T-cell (primary cell): ENCODE results near the gene ZNF385C. TPM values are rescaled to one million over a fixed set of nuclear protein-coding genes. Genes with fewer than 3 reads are reported as not detected.

ENCODE experiments used
- ATAC-seq, 4 experiments: fragments of 200-7000 bp in 3 of 4; fragments of 150-1000 bp in 1 of 4; cut with Tn5 transposase; replicated peaks in 1 of 4; 1 replicate in 3 of 4; 2 replicates in 1 of 4; pipeline ENCODE4 v1.10.0; 2021; ENCODE audit warnings: moderate library complexity in 3 of 4, mild to moderate bottlenecking in 2 of 4, moderate number of reproducible peaks in 1 of 4
- CTCF ChIA-PET, 2 donors: fragments of 300-600 bp; sonication (Branson Sonifier 250); formaldehyde crosslinking; loops; one replicate each; lab custom pipeline; 2022; ENCODE audit warnings: antibody characterized with exemption in 2 of 2; lab: Charles Lee
- POLR2A ChIA-PET, 2 donors: fragments of 300-600 bp; sonication (Branson Sonifier 250); formaldehyde crosslinking; loops; one replicate each; lab custom pipeline; 2022; ENCODE audit warnings: antibody characterized with exemption in 2 of 2; lab: Charles Lee
- DNase-seq, 35 experiments: peaks; one replicate each; pipeline versions ENCODE4 v3.0.0 to v3.0.0-alpha.2; 2013 to 2023
- H3K27ac ChIP-seq: one replicate; pipeline ENCODE4 v1.5.1; 2013; ENCODE audit warnings: low read length
- H3K27me3 ChIP-seq, 2 experiments: replicated peaks in 1 of 2; 1 replicate in 1 of 2; 2 replicates in 1 of 2; pipeline versions ENCODE4 v1.6.1 to v1.7.0; 2013; ENCODE audit warnings: low read length in 1 of 2, mixed read lengths in 1 of 2; ENCODE audit not compliant: control insufficient read depth in 2 of 2, insufficient read depth in 2 of 2; ENCODE audit errors: extremely low read depth in 1 of 2
- H3K36me3 ChIP-seq, 2 donors: 1 replicate in 1 of 2; 2 replicates in 1 of 2; pipeline versions ENCODE4 v1.6.1 to v1.7.0; 2013; ENCODE audit warnings: low read length in 1 of 2; ENCODE audit not compliant: control insufficient read depth in 2 of 2, insufficient read depth in 1 of 2; ENCODE audit errors: extremely low read depth in 1 of 2
- H3K4me1 ChIP-seq, 2 experiments: 1 replicate in 1 of 2; 2 replicates in 1 of 2; pipeline versions ENCODE4 v1.6.1 to v1.7.0; 2013; ENCODE audit warnings: low read length in 2 of 2, mixed read lengths in 1 of 2; ENCODE audit not compliant: insufficient read depth in 2 of 2, control insufficient read depth in 1 of 2; ENCODE audit errors: extremely low read depth in 1 of 2
- H3K4me3 ChIP-seq, 2 donors: 1 replicate in 1 of 2; 2 replicates in 1 of 2; pipeline versions ENCODE4 v1.5.1 to v1.7.0; 2013; ENCODE audit warnings: mild to moderate bottlenecking in 2 of 2, low read length in 1 of 2, moderate library complexity in 1 of 2; ENCODE audit not compliant: control insufficient read depth in 1 of 2; ENCODE audit errors: extremely low read depth in 1 of 2
- H3K9me3 ChIP-seq: 2 replicates; pipeline ENCODE4 v1.7.0; 2013
- H3K27ac Mint-ChIP-seq, 2 donors: one replicate each; pipeline ENCODE4 v1.8.0; 2020 to 2021; ENCODE audit warnings: mild to moderate bottlenecking in 2 of 2, mixed read lengths in 2 of 2
- H3K27me3 Mint-ChIP-seq, 2 donors: one replicate each; pipeline ENCODE4 v1.8.0; 2021 to 2022; ENCODE audit warnings: mixed read lengths in 2 of 2
- H3K36me3 Mint-ChIP-seq: one replicate; pipeline ENCODE4 v1.8.0; 2021; ENCODE audit warnings: mixed read lengths
- H3K4me1 Mint-ChIP-seq, 3 donors: one replicate each; pipeline ENCODE4 v1.8.0; 2020 to 2022; ENCODE audit warnings: mixed read lengths in 3 of 3, mild to moderate bottlenecking in 1 of 3
- H3K4me3 Mint-ChIP-seq, 3 donors: one replicate each; pipeline ENCODE4 v1.8.0; 2020 to 2022; ENCODE audit warnings: mild to moderate bottlenecking in 3 of 3, mixed read lengths in 3 of 3, moderate library complexity in 3 of 3
- H3K9me3 Mint-ChIP-seq, 3 donors: one replicate each; pipeline ENCODE4 v1.8.0; 2020 to 2022; ENCODE audit warnings: mixed read lengths in 3 of 3
- WGBS: methylation state at CpG from one replicate; pipeline ENCODE4 v1.1.5; 2013; ENCODE audit warnings: missing lambda C conversion rate; ENCODE audit not compliant: insufficient coverage; 5-methylcytosine and 5-hydroxymethylcytosine counted together
- total RNA-seq, 35 experiments: library from RNA in 6 of 35; stranded (reverse) in 6 of 35; fragments of 120-200 nt in 1 of 35; gene quantifications; one replicate each; pipeline versions ENCODE4 v1.2.1 to v1.2.4 and lab custom pipeline; 2013 to 2026

Gene ZNF385C
- total RNA-seq, 5 donors from 2014 or later (not counting 1 experiment from before 2014, with no cell fraction given), result 0.16 to 1.0 (median 0.46) TPM

GRCh38 chr17:41988418-41988817 lies 109.9 kb downstream of the ZNF385C start:
- ChIA-PET CTCF (no interaction called here), POLR2A (no interaction called here)
- Histone ChIP-seq H3K4me1 (no peaks in the 10 kb centered on the region), H3K27ac (no peak overlapping the region), H3K36me3 (peaks cover 12 to 92% of the 10 kb centered on the region in 2 donors), H3K9me3 (no peaks in the 10 kb centered on the region), H3K27me3 (no peaks in the 10 kb centered on the region), H3K4me3 (no peak overlapping the region)
- no peak for DNase-seq
- Mint-ChIP-seq H3K9me3 (no peaks in the 10 kb centered on the region), H3K4me1 (no peaks in the 10 kb centered on the region), H3K27ac (no peak overlapping the region), H3K4me3 (no peak overlapping the region), H3K27me3 (no peaks in the 10 kb centered on the region), H3K36me3 (peaks cover 54% of the 10 kb centered on the region)
- WGBS, result no CpG with 5 or more reads among the region's 2 CpGs
- no peak for ATAC-seq

DNA sequence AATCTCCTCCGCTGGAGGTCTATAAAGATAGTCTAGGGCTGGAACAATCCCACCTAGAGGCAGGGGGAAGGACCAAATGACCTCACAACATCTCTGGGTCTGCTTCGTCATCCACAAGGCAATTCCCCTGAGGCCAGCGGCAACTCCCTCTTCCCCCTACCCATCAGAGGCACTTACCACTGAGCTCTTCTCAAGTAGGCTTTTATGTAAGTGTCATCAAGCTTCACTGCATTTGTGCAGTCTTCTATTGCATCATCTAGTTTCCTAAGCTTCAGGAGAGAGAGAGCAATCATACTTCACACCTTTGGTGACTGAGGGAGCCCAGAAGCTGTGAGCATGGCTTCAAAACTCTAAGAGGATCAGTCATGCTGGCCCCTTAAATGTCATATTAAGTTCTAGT lies 110.6 kb downstream of the ZNF385C start:
- H3K9me3 Mint-ChIP-seq, result no peaks in the 10 kb centered on the region
- CTCF ChIA-PET, result no interaction called here
- no peak for ATAC-seq

GRCh38 chr17:41986634-41987033 lies 111.6 kb downstream of the ZNF385C start:
- ChIA-PET POLR2A (no interaction called here), CTCF (no interaction called here)
- Mint-ChIP-seq H3K27me3 (no peaks in the 10 kb centered on the region), H3K4me3 (no peak overlapping the region), H3K36me3 (peaks cover 57% of the 10 kb centered on the region), H3K27ac (no peak overlapping the region), H3K9me3 (no peaks in the 10 kb centered on the region), H3K4me1 (no peaks in the 10 kb centered on the region)
- Histone ChIP-seq H3K27me3 (no peaks in the 10 kb centered on the region), H3K9me3 (no peaks in the 10 kb centered on the region), H3K4me3 (no peak overlapping the region), H3K4me1 (no peaks in the 10 kb centered on the region), H3K27ac (no peak overlapping the region), H3K36me3 (peaks cover 10 to 94% of the 10 kb centered on the region in 2 donors)
- WGBS, result no CpG with 5 or more reads among the region's 1 CpG
- DNase-seq, result no peak
- ATAC-seq, result no peak

More for the DNA sequence above, 110.6 kb downstream of the ZNF385C start:
- Histone ChIP-seq H3K4me1 (no peaks in the 10 kb centered on the region), H3K27ac (no peak overlapping the region), H3K36me3 (peaks cover 13 to 94% of the 10 kb centered on the region in 2 donors), H3K27me3 (no peaks in the 10 kb centered on the region), H3K4me3 (no peak overlapping the region), H3K9me3 (no peaks in the 10 kb centered on the region)
- POLR2A ChIA-PET, result interaction anchor here in 1 of 2 donors (0.7 kb wide), 2 partner anchors 29 to 355 kb away, joined by 3 read pairs; no protein-coding TSS in a partner anchor
- Mint-ChIP-seq H3K27ac (peak overlapping the region in 1 of 2 donors; percentile 34), H3K4me3 (no peak overlapping the region), H3K36me3 (peaks cover 50% of the 10 kb centered on the region), H3K4me1 (no peaks in the 10 kb centered on the region), H3K27me3 (no peaks in the 10 kb centered on the region)
- DNase-seq, result no peak
- no CpG with 5 or more reads among the region's 3 CpGs for WGBS

DNA sequence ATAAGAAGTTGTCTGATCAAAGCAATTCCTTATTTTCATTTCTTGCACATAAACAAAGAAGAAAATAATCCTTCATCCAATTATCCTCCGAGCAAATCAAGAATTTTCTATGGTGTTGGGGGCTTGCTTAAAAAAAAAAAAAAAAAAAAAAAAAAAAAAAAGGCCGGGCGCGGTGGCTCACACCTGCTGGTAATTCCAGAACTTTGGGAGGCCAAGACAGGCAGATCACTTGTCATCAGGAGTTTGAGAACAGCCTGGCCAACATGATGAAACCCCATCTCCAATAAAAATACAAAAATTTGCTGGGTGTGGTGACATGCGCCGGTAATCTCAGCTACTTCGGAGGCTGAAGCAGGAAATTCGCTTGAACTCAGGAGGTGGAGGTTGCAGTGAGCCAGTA lies 112.4 kb downstream of the ZNF385C start:
- POLR2A ChIA-PET, result no interaction called here
- Mint-ChIP-seq H3K27me3 (no peaks in the 10 kb centered on the region), H3K36me3 (peaks cover 53% of the 10 kb centered on the region), H3K27ac (no peak overlapping the region), H3K9me3 (no peaks in the 10 kb centered on the region), H3K4me1 (no peaks in the 10 kb centered on the region), H3K4me3 (no peak overlapping the region)
- no peak overlapping the region for H3K27ac ChIP-seq
- DNase-seq (no peak), ATAC-seq (no peak)
- peaks cover 10 to 94% of the 10 kb centered on the region in 2 donors for H3K36me3 ChIP-seq
- H3K4me1 ChIP-seq, result no peaks in the 10 kb centered on the region
- no peaks in the 10 kb centered on the region for H3K9me3 ChIP-seq
- no peaks in the 10 kb centered on the region for H3K27me3 ChIP-seq
- CTCF ChIA-PET, result no interaction called here
- 100% methylated on average over 2 of the region's 8 CpGs for WGBS
- no peak overlapping the region for H3K4me3 ChIP-seq

GRCh38 chr17:41984454-41984853 lies 113.8 kb downstream of the ZNF385C start:
- no peaks in the 10 kb centered on the region for H3K4me1 Mint-ChIP-seq
- Histone ChIP-seq H3K4me1 (no peaks in the 10 kb centered on the region), H3K36me3 (peaks cover 10 to 91% of the 10 kb centered on the region in 2 donors), H3K27ac (no peak overlapping the region), H3K4me3 (no peak overlapping the region), H3K27me3 (no peaks in the 10 kb centered on the region), H3K9me3 (no peaks in the 10 kb centered on the region)
- no peaks in the 10 kb centered on the region for H3K27me3 Mint-ChIP-seq
- no peaks in the 10 kb centered on the region for H3K9me3 Mint-ChIP-seq
- H3K4me3 Mint-ChIP-seq, result no peak overlapping the region
- WGBS, result 94% methylated on average over 4 of the region's 8 CpGs
- ChIA-PET CTCF (no interaction called here), POLR2A (no interaction called here)
- ATAC-seq (no peak), DNase-seq (no peak)
- H3K27ac Mint-ChIP-seq, result no peak overlapping the region
- H3K36me3 Mint-ChIP-seq, result peaks cover 52% of the 10 kb centered on the region

DNA sequence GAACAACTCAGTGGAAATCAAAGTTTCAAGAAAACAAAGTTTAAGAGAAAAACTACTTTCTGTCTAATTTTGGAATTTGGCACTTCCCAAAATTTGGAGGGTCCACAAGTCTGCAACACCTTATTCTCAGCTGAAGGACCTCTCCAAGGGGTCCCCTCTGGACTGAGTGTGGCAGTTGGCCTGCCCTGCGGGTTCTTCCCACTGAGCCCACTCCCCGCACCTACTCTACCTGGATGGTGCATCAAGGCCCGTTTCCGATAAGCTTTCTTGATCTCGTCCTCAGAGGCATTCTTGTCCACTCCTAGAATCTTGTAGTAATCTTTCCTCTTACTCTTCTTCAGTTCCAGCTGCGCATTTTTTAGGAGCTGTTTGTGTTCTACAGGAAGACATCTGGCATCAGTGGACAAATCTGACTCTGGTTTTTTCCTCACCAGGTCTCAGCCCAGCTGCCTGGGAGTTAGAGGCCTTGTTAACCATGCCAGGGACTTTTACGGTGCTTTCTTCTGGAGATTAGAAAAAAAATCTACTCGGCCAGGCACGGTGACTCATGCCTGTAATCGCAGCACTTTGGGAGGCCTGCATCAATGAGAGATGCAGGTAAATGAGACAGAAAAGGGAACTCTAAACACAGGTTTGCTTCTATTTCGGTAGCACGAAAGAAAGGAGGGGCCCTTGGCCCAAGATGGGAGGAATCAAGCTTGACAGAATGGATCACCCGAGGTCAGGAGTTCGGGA lies 116.1 kb downstream of the ZNF385C start:
- H3K27ac Mint-ChIP-seq, result peak overlapping the region in 1 of 2 donors; percentile 20
- Histone ChIP-seq H3K4me1 (no peaks in the 10 kb centered on the region), H3K9me3 (no peaks in the 10 kb centered on the region), H3K4me3 (no peak overlapping the region), H3K27me3 (no peaks in the 10 kb centered on the region), H3K27ac (no peak overlapping the region), H3K36me3 (peaks cover 5 to 85% of the 10 kb centered on the region in 2 donors)
- CTCF ChIA-PET, result no interaction called here
- H3K27me3 Mint-ChIP-seq, result no peaks in the 10 kb centered on the region
- POLR2A ChIA-PET, result no interaction called here
- H3K4me1 Mint-ChIP-seq, result peaks cover 0 to 2% (median 0%) of the 10 kb centered on the region in 3 donors
- ATAC-seq, result no peak
- 98% methylated on average over 7 of the region's 14 CpGs for WGBS
- H3K36me3 Mint-ChIP-seq, result peaks cover 48% of the 10 kb centered on the region
- H3K4me3 Mint-ChIP-seq, result no peak overlapping the region
- no peak for DNase-seq
- no peaks in the 10 kb centered on the region for H3K9me3 Mint-ChIP-seq
